RWPE2 (cell line): ENCODE results near the gene FBRSL1.

Experiments
- ATAC-seq: fragments of 200-7000 bp; cut with Tn5 transposase; 3 replicates; pipeline ENCODE4 v1.9.1; 2021; ENCODE audit warnings: low read depth
- DNase-seq: peaks from one replicate; pipeline ENCODE4 v3.0.0-alpha.2; 2020; ENCODE audit warnings: low spot score
- H3K27ac ChIP-seq: fragments of 450-650 bp; 2 replicates; pipeline ENCODE4 v1.5.1; 2017; ENCODE audit warnings: mild to moderate bottlenecking; ENCODE audit not compliant: poor library complexity, severe bottlenecking
- H3K27me3 ChIP-seq: fragments of 250-450 bp; sonication (Bioruptor Pico); 2 replicates; pipeline ENCODE4 v1.5.1; 2021; ENCODE audit warnings: mild to moderate bottlenecking, moderate library complexity; ENCODE audit not compliant: insufficient read depth, poor library complexity, severe bottlenecking
- H3K36me3 ChIP-seq: fragments of 250-450 bp; sonication (Bioruptor Pico); 2 replicates; pipeline ENCODE4 v1.5.1; 2020; ENCODE audit warnings: low read depth, mild to moderate bottlenecking, moderate library complexity
- H3K4me1 ChIP-seq: fragments of 250-450 bp; sonication (Bioruptor Pico); 2 replicates; pipeline ENCODE4 v1.5.1; 2021; ENCODE audit warnings: mild to moderate bottlenecking, moderate library complexity; ENCODE audit not compliant: insufficient read depth, poor library complexity, severe bottlenecking
- H3K4me3 ChIP-seq: fragments of 250-450 bp; sonication (Bioruptor Pico); 2 replicates; pipeline ENCODE4 v1.5.1; 2021; ENCODE audit warnings: mild to moderate bottlenecking, moderate library complexity; ENCODE audit not compliant: severe bottlenecking
- H3K9me3 ChIP-seq: fragments of 250-450 bp; sonication (Bioruptor Pico); 2 replicates; pipeline ENCODE4 v1.5.1; 2021; ENCODE audit warnings: mild to moderate bottlenecking, moderate library complexity; ENCODE audit not compliant: severe bottlenecking
- TF ChIP-seq, protein P1 (sequence below): fragments of 450-650 bp; IDR thresholded peaks from one replicate; pipeline ENCODE4 v1.5.1; 2017; ENCODE audit warnings: mild to moderate bottlenecking, moderate library complexity; ENCODE audit not compliant: poor library complexity, severe bottlenecking

FBRSL1 gene

DNA sequence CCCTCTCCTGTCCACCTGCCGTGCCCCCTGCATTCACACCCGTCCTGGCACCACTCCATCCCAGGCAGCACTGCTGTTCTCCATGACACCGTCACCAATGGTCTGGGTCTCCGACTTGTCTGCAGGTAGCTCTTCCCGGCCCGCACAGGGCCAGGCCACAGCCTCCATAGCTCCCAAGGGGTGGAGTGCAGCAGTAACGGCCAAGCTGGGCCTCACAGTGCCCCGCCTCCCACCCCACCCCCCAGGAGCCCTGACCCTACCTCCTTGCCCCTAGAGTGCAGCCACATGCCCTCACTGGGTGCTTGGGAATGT is 12.9 kb downstream of the FBRSL1 start:
- H3K9me3 ChIP-seq = no peaks in the 10 kb centered on the region
- no peak for DNase-seq
- no peaks in the 10 kb centered on the region for H3K36me3 ChIP-seq
- H3K27ac ChIP-seq = no peak overlapping the region
- H3K27me3 ChIP-seq = no peaks in the 10 kb centered on the region
- no peak for ATAC-seq
- H3K4me1 ChIP-seq = no peaks in the 10 kb centered on the region
- no peak overlapping the region for H3K4me3 ChIP-seq
- TF ChIP-seq, protein P1, sequence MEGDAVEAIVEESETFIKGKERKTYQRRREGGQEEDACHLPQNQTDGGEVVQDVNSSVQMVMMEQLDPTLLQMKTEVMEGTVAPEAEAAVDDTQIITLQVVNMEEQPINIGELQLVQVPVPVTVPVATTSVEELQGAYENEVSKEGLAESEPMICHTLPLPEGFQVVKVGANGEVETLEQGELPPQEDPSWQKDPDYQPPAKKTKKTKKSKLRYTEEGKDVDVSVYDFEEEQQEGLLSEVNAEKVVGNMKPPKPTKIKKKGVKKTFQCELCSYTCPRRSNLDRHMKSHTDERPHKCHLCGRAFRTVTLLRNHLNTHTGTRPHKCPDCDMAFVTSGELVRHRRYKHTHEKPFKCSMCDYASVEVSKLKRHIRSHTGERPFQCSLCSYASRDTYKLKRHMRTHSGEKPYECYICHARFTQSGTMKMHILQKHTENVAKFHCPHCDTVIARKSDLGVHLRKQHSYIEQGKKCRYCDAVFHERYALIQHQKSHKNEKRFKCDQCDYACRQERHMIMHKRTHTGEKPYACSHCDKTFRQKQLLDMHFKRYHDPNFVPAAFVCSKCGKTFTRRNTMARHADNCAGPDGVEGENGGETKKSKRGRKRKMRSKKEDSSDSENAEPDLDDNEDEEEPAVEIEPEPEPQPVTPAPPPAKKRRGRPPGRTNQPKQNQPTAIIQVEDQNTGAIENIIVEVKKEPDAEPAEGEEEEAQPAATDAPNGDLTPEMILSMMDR = no peak

DNA sequence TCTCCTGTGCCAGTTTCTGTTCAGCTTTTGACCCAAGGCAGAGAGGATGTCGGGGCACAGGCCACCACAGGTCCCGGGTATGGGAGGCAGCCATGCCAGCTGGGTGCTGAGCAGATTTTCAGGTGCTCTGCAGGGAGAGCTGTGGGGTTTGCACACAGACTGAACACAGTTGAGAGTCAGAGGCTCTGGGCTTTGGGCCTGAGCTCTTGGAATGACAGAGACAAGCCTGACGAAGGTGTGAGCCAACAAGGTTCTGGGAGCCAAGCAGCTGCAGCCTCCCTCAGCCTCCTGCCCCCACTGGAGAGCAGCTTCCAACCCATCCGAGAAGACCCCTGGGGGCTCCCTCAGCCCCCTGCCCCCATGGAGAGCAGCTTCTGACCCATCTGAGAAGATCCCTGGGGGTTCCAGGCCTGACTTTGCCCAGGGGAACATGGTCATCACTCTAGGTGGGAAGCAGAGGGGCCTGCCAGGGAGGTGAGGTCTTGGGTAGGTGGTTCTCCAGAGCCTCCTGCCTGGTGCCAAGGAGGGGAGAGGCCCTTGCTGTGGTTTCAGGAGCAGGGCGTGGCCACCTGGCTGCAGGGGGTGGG is 13.8 kb downstream of the FBRSL1 start:
- no peaks in the 10 kb centered on the region for H3K27me3 ChIP-seq
- no peak for DNase-seq
- H3K36me3 ChIP-seq = no peaks in the 10 kb centered on the region
- H3K4me3 ChIP-seq = no peak overlapping the region
- no peaks in the 10 kb centered on the region for H3K4me1 ChIP-seq
- no peaks in the 10 kb centered on the region for H3K9me3 ChIP-seq
- H3K27ac ChIP-seq = no peak overlapping the region
- no peak for ATAC-seq
- TF ChIP-seq, protein P1 = no peak

DNA sequence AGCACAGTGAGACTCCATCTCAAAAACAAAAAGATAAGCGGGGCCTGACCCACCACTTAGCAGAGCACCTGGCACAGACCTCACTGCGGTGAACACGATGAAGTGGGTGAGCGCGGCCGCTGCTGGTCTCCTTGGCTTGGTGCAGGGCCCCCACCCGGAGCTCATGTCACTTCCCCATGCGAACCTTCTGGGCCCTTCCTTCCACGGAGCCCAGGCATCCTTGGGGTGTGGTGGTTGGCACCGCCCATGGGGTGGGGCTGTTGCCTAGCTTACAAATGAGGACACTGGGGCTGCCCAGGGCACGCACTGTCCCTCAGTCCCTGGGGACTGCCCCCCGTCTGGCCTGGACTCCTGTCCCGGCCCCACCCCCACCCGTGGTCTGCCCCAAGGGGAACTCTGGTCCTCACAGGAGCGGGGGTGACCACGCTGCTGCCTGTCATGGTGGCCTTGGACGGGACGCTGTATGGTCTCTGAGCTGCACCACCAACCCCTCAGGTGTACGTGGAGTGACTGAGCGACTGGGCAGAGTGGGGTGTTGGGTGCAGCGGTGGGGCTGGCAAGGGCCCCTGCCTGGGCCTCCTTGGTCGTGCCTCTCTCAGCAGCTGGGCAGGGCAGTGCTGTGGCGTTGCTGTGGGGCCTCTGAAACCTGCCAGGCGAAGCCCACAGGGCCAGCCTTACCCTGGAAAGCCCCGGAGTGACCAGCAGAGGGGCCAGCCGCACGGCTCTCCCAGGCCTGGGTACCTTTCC is 15.3 kb downstream of the FBRSL1 start:
- no peaks in the 10 kb centered on the region for H3K4me1 ChIP-seq
- H3K9me3 ChIP-seq = no peaks in the 10 kb centered on the region
- no peak for DNase-seq

DNA sequence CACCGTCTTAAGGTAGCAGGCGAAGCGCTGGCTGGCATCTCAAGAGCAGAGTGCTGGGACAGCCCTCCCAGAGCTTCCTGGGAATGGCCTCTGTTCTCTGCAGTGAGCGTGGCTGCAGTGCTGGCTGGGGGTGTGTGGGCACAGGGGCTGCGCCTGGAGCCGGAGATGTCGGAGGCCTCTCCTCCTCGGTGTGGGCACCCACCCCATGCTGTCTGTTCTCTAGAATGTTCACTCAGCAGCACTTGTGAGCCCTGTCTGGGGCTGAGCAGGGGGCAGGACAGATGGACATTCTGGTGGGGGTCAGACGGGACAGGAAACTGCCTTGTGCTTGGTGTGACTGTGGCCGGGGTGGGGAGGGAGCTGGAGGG is 15.9 kb downstream of the FBRSL1 start:
- Histone ChIP-seq H3K9me3 (no peaks in the 10 kb centered on the region), H3K4me1 (no peaks in the 10 kb centered on the region), H3K4me3 (no peak overlapping the region), H3K27me3 (peaks cover 17% of the 10 kb centered on the region), H3K27ac (no peak overlapping the region), H3K36me3 (no peaks in the 10 kb centered on the region)
- DNase-seq = no peak
- TF ChIP-seq, protein P1 = no peak
- no peak for ATAC-seq

More for the DNA sequence above, 15.3 kb downstream of the FBRSL1 start:
- Histone ChIP-seq H3K4me3 (no peak overlapping the region), H3K36me3 (no peaks in the 10 kb centered on the region), H3K27me3 (peaks cover 13% of the 10 kb centered on the region), H3K27ac (no peak overlapping the region)
- ATAC-seq = no peak
- TF ChIP-seq, protein P1 = no peak

DNA sequence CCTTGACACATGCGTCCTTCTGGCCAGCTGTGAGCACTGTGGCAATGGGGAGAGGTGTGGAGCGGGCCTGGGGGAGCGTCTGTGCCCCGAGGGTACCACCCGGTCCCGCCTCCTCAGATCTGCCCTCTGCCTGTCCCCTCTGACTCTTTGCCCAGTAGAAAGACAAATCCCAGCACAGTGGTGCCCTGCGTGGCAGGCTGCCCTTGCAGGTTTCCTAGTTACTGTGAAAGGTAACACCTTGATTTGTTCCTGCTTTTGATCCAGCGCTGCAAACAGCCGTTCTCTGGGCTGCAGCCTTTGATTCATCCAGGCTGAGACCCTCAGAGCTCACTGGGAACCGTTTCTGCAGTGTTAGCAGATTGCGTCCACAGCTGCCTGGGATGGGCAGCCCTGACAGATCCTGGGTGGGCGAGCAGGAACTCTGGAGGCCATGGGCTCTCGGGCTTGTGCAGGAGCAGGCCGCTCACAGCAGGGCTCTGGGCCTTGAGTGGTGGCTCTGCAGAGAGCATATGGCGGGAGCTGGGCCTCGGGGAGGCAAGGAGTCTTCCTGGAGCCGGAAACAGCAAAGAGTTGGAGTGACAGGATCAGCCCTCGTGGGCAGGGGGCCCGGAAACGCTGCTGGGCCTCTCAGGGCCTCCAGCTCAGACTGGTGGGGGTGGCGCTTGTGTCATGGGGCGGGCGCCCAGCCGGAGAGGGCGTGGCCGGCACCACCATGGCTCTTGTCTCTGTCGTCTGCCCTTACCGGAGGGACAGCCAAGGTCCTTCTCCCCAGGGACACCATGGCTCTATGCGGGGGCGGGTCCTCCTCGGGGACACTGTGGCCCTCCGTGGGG is 16.6 kb downstream of the FBRSL1 start:
- H3K4me3 ChIP-seq = no peak overlapping the region
- TF ChIP-seq, protein P1 = no peak
- no peaks in the 10 kb centered on the region for H3K36me3 ChIP-seq
- H3K9me3 ChIP-seq = no peaks in the 10 kb centered on the region
- DNase-seq (no peak), ATAC-seq (peak; percentile 52)
- H3K27ac ChIP-seq = peak overlapping the region; percentile 25
- no peaks in the 10 kb centered on the region for H3K4me1 ChIP-seq
- peaks cover 17% of the 10 kb centered on the region for H3K27me3 ChIP-seq
